ENCODE results near the gene ANKLE2. TPM values are rescaled to one million over a fixed set of nuclear protein-coding genes. Genes with fewer than 3 reads are reported as not detected.

The ANKLE2 gene
- total RNA-seq, 6 experiments from 2014 or later: 43.7 to 54.6 (median 47.2) TPM

GRCh38 chr12:132690112-132690511 lies 71.5 kb downstream of the ANKLE2 start:
- no peak overlapping the region for H3K27ac Mint-ChIP-seq
- peaks cover 8% of the 10 kb centered on the region; the same call in 1 of the 2 replicates for H3K36me3 Mint-ChIP-seq (ENCODE audit: low read depth)
- H3K27me3 Mint-ChIP-seq (ENCODE audit: insufficient read depth): no peaks in the 10 kb centered on the region; the same call in none of the 2 replicates
- peaks cover 11% of the 10 kb centered on the region for H3K4me1 Mint-ChIP-seq (ENCODE audit: low read depth)
- H3K9me3 Mint-ChIP-seq: no peaks in the 10 kb centered on the region
- DNase-seq: no peak
- no peak for TF ChIP-seq CTCF (IDR thresholded peaks at IDR 0.05)
- H3K4me3 Mint-ChIP-seq: no peak overlapping the region

GRCh38 chr12:132689227-132689626 lies 72.4 kb downstream of the ANKLE2 start:
- Mint-ChIP-seq H3K4me3 (peak overlapping the region; percentile 66), H3K4me1 (ENCODE audit: low read depth) (peaks cover 12% of the 10 kb centered on the region), H3K27me3 (ENCODE audit: insufficient read depth) (no peaks in the 10 kb centered on the region; the same call in none of the 2 replicates), H3K9me3 (no peaks in the 10 kb centered on the region), H3K27ac (peak overlapping the region; percentile 56; the same call in 1 of the 2 replicates), H3K36me3 (ENCODE audit: low read depth) (peaks cover 10% of the 10 kb centered on the region; the same call in 1 of the 2 replicates)
- no peak for DNase-seq
- TF ChIP-seq CTCF (IDR thresholded peaks at IDR 0.05): no peak

GRCh38 chr12:132687211-132688164 lies 74.1 kb downstream of the ANKLE2 start, which contains the start of the genes POLE and PXMP2:
Gene POLE, minus strand, starts transcription at chr12:132687342. Its CDS starts 27 bp downstream, at chr12:132687315.
Gene PXMP2, plus strand, starts transcription at chr12:132687587. Its CDS starts 84 bp downstream, at chr12:132687671.
- Mint-ChIP-seq H3K27ac (no peak within 1 kb of the TSS), H3K36me3 (ENCODE audit: low read depth) (peaks cover 14% of the 10 kb centered on the region; the same call in 1 of the 2 replicates), H3K9me3 (no peaks in the 10 kb centered on the region), H3K4me1 (ENCODE audit: low read depth) (peaks cover 12% of the 10 kb centered on the region), H3K27me3 (ENCODE audit: insufficient read depth) (no peaks in the 10 kb centered on the region; the same call in none of the 2 replicates), H3K4me3 (peak within 1 kb of the TSS; percentile 78)
- peak; percentile 86 for DNase-seq
- 0 out of 2 replicates have a peak, but pooled peaks have one; percentile 2 for TF ChIP-seq CTCF (IDR thresholded peaks at IDR 0.05)

GRCh38 chr12:132686825-132687210 lies 74.8 kb downstream of the ANKLE2 start:
- H3K4me3 Mint-ChIP-seq: peak overlapping the region; percentile 78
- no peaks in the 10 kb centered on the region; the same call in none of the 2 replicates for H3K27me3 Mint-ChIP-seq (ENCODE audit: insufficient read depth)
- no peak overlapping the region for H3K27ac Mint-ChIP-seq
- peaks cover 14% of the 10 kb centered on the region; the same call in 1 of the 2 replicates for H3K36me3 Mint-ChIP-seq (ENCODE audit: low read depth)
- no peak for TF ChIP-seq CTCF (IDR thresholded peaks at IDR 0.05)
- H3K9me3 Mint-ChIP-seq: no peaks in the 10 kb centered on the region
- no peak for DNase-seq
- peaks cover 12% of the 10 kb centered on the region for H3K4me1 Mint-ChIP-seq (ENCODE audit: low read depth)

GRCh38 chr12:132685400-132685799 lies 76.2 kb downstream of the ANKLE2 start:
- no peak for DNase-seq
- peaks cover 12% of the 10 kb centered on the region for H3K4me1 Mint-ChIP-seq (ENCODE audit: low read depth)
- no peak overlapping the region for H3K27ac Mint-ChIP-seq
- peaks cover 14% of the 10 kb centered on the region; the same call in 1 of the 2 replicates for H3K36me3 Mint-ChIP-seq (ENCODE audit: low read depth)
- H3K4me3 Mint-ChIP-seq: peak overlapping the region; percentile 73
- H3K9me3 Mint-ChIP-seq: no peaks in the 10 kb centered on the region
- no peak for TF ChIP-seq CTCF (IDR thresholded peaks at IDR 0.05)
- H3K27me3 Mint-ChIP-seq (ENCODE audit: insufficient read depth): no peaks in the 10 kb centered on the region; the same call in none of the 2 replicates

All from HFFc6 (cell line).